Stimulated activated naive CD4-positive, alpha-beta T cell treated with Interleukin-2 at 50 U/mL for 16 hours (primary cell): ENCODE results near the gene ZSCAN2.

Experiments used
- DNase-seq: peaks from one replicate; lab custom pipeline; 2025; lab: John Stamatoyannopoulos, UW

Gene ZSCAN2

DNA sequence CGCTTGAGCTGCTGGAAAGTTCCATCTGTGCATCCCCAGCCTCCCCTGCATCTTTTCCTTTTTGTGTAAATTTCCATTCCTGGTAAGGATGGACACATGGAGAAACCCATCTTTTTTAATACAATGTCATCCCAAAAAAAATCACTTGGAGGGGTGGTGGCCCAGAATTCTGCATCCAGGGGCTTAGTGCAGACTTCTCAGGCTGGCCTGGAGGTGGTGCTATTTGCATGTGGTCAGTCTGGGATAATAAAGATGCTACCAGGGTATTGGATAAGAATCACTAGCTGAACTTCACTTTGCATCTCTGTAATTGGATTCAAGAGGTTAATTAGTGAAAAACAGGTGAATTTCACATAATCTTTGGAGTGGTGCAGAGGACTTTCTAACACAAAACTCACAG is 1.8 kb upstream of the ZSCAN2 start:
- DNase-seq = peak; percentile 29

DNA sequence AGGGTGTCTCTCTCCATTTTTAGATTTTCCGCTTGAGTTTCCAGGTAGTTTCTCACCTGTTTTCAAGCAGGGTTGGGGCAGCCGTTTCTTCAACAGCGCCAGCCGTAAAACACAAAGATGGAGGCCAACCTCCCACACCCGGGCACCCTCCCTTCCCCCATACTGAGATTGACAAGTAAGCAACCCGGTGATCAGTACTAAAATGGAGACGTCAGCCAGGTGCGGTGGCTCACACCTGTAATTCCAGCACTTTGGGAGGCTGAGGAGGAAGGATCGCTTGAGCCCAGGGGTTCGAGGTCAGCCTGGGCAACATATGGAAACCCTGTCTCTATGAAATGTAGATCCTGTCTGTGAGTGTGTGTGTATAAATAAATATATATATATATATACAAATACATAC is 903 bp upstream of the ZSCAN2 start:
- no peak for DNase-seq

DNA sequence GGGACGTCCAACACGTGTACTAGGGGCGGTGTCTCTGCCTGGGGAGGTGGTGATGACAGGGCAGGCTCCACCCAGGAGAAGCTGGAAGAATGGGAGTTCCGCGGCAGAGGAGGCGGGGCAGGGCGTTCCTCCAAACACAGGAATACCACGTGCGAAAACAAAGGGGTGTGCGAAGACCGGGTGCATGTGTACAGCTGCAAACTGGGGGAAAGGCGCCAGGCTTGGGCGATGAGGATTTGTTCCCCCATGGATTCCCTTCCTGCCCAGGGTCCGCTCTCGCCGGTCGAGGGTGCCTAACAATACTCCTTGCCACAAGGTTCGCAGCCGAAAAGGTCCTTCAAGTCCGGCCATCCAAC is 500 bp upstream of the ZSCAN2 start:
- peak; percentile 45 for DNase-seq

- no peak for DNase-seq
Measured at GRCh38 chr15:84601555-84601838, 688 bp downstream of the ZSCAN2 start.

GRCh38 chr15:84603630-84604379 is 3.0 kb downstream of the ZSCAN2 start:
- DNase-seq = no peak

DNA sequence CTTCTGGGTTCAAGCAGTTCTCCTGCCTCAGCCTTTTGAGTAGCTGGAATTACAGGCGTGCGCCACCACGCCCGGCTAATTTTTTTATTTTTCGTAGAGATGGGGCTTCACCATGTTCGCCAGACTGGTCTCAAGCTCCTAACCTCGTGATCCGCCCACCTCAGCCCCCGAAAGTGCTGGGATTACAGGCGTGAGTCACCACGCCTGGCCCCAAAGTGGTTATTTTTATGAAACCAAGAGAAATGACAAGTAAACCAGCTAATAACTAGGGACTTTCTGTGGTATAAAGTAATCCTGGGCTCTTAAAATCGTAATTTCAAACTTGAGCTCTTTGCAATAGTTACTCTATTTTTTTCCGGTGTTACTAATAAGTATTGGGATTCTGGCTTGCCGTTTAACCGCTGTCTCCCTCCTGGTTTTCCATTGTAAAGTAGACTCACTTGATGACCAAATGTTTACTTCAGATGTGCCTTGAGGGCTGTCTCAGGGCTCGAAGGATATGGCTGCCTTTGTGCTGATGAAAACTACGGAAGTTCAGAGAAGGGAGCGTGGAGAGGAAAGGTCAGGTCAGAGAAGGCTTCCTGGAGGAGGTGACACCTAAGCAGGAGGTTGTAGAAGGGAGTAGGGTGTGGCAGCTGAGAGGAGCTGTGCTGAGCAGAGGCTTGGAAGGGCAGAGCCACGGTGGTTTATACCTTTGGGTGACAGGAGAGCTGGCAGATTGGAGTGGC is 4.2 kb downstream of the ZSCAN2 start:
- DNase-seq = peak; percentile 82

DNA sequence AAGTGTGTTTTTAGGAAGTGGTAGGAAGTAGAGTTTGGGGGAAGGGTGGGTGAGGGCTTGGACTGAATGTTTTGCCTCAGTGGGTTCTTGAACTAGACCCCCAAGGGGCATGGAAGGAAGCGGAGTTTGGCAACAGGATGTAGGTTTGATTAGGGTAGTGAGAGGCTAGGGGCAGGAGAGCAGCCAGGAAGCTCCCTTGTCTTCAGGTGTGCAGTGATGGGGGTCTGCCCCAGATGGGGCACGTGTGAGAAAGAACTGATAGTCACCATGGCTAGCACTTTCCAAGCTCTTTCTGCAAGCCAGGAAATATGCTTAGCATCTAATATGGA is 4.7 kb downstream of the ZSCAN2 start:
- no peak for DNase-seq

GRCh38 chr15:84606653-84607120 is 5.9 kb downstream of the ZSCAN2 start:
- DNase-seq = no peak

DNA sequence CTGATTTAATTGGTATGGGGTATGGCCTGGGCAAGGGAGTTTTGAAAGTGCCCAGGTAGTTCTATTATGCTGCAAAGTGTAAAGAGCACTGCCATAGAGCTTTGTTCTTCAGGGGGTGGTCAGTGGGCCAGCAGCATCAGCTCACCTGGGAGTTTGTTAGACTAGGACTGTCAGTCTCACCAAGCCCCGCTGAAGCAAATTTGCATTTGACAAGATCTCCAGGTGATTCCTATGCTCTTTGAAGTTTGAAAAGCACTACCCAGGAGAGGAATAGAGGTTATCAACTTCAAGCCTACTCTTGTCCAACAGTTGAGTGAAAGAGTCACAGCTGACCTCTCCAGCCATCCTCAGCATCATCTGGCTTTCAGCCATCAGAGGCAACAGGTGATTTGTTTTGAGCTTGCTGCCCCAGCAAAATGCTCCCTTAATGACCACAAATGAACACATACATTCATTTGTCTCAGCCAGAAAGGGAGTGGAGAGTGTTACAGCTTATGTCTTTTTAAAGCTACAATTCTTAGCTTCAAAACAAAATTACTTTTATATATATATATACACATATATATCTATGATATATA is 8.0 kb downstream of the ZSCAN2 start:
- no peak for DNase-seq

DNA sequence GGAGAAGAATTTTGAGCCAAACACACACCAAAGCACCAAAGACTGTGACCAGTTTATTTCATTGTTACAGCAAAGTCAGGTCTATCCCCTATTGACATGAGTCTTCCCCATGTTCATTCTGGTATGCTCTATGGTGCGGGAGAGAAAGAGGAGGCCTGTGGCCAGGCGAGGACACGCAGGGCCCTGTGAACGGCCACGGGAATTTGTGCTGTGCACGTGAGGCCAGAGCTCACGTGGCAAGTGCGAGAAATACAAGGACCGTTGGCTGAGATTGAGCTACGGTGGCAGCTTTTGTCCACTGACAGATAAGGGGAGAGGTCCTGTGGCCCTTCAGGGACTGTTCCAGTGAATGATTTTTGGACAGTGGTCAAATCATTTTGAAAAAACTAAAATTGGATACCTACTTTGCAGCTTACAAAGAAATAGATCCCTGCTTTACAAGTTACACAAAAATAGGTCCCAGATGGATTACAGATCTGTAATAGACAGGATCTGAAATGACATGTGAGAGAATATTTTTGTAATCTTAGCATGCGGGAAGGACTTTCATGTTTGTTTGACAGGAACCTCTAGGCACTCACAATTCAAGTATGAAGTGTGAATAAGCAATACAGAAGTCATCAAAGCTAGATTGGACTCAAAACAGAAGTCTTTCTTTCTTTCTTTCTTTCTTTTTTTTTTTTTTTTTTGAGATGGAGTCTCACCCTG is 9.2 kb downstream of the ZSCAN2 start:
- DNase-seq = no peak

- no peak for DNase-seq
Measured at GRCh38 chr15:84611631-84612030, 10.8 kb downstream of the ZSCAN2 start.

DNA sequence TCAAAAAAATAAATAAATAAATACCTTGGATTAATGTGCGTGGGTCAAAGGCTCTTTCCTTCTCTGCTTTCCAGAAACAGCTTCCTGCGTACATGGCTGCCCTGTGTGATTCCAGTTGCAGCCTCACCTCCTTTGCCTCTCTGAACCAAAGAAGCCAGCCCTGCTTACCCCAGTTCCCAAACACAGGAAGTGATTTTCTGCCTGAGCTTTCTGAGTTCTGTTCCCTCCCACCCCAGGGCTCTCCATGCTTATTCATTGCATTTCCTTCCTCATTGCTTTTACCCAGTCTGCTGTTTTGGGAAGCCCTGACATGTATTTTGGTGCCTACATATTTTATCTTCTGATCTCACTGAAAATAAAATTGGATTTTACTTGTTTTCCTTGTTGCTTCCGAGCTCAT is 15.4 kb downstream of the ZSCAN2 start:
- DNase-seq = no peak

DNA sequence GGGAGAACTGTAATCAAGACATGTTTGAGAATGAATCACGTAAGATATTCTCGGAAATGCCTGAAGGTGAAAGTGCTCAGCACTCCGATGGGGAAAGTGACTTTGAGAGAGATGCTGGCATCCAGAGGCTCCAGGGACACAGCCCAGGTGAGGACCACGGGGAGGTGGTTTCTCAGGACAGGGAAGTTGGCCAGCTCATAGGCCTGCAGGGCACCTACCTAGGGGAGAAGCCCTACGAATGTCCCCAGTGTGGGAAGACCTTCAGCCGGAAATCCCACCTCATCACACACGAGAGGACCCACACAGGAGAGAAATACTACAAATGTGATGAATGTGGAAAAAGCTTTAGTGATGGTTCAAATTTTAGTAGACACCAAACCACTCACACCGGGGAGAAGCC is 19.8 kb downstream of the ZSCAN2 start:
- no peak for DNase-seq

DNA sequence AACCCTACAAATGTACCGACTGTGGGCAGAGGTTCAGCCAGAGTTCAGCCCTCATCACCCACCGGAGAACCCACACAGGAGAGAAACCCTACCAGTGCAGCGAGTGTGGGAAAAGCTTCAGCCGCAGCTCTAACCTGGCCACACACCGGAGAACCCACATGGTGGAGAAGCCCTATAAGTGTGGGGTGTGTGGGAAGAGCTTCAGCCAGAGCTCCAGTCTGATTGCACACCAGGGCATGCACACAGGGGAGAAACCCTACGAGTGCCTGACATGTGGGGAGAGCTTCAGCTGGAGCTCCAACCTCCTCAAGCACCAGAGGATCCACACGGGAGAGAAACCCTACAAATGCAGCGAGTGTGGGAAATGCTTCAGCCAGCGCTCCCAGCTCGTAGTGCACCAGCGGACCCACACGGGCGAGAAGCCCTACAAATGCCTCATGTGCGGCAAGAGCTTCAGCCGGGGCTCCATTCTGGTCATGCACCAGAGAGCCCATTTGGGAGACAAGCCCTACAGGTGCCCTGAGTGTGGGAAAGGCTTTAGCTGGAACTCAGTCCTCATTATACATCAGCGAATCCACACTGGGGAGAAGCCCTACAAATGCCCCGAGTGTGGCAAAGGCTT is 20.7 kb downstream of the ZSCAN2 start:
- no peak for DNase-seq

DNA sequence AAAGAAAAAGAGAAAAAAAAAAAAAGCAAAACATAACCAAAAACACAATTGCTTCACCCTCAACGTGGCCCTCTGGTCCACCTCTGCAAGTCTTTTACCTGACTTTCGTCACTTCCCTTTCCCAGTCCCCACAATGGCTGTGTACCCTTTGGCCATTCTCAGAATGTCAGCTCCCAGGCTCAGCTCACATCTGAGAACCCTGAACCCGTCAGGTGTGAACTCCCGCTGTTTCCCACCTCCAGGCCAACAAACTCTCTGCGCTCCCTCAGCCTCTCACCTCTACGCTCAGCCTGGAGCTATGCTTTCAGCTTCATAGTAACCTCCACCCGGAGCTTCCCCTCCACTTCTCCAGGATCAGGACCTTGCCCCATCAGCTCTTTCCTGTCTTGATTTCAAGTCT is 23.6 kb downstream of the ZSCAN2 start:
- no peak for DNase-seq

- no peak for DNase-seq
Measured at GRCh38 chr15:84625123-84625522, 24.3 kb downstream of the ZSCAN2 start.

DNA sequence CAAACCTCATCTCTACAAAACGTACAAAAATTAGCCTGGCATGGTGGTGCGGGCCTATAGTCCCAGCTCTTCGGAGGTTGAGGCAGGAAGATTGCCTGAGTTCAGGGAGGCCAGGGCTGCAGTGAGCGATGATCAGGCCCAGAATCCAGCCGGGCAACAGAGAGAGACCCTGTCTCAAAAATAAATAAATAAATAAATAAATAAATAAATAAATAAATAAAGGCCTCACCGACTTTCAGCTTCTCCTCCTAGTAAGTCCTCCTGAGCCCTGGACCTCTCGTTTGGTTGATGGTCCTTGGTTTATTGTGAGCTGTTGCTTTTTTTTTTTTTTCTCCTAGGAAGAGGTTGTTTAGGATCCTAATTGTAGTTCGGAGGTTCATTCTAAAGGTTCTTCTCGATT is 28.2 kb downstream of the ZSCAN2 start:
- no peak for DNase-seq

DNA sequence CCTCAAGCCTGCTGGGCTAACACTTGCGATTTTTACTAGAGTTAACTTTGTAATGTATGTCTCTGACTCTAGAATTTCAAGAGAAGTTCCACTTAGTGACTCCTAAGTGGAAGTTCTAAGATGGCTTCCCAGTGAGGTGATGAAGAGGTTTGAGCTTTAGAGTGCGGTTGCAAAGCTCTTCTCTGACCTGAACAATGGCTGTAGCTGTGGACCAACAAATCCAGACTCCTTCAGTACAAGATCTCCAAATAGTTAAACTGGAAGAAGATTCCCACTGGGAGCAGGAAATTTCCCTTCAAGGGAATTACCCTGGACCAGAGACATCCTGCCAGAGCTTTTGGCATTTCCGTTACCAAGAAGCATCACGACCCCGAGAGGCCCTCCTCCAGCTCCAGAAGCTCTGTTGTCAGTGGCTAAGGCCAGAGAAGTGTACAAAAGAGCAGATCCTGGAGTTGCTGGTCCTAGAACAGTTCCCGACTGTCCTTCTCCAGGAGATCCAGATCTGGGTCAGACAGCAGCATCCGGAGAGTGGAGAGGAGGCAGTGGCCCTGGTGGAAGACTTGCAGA is 31.0 kb downstream of the ZSCAN2 start:
- DNase-seq = no peak

DNA sequence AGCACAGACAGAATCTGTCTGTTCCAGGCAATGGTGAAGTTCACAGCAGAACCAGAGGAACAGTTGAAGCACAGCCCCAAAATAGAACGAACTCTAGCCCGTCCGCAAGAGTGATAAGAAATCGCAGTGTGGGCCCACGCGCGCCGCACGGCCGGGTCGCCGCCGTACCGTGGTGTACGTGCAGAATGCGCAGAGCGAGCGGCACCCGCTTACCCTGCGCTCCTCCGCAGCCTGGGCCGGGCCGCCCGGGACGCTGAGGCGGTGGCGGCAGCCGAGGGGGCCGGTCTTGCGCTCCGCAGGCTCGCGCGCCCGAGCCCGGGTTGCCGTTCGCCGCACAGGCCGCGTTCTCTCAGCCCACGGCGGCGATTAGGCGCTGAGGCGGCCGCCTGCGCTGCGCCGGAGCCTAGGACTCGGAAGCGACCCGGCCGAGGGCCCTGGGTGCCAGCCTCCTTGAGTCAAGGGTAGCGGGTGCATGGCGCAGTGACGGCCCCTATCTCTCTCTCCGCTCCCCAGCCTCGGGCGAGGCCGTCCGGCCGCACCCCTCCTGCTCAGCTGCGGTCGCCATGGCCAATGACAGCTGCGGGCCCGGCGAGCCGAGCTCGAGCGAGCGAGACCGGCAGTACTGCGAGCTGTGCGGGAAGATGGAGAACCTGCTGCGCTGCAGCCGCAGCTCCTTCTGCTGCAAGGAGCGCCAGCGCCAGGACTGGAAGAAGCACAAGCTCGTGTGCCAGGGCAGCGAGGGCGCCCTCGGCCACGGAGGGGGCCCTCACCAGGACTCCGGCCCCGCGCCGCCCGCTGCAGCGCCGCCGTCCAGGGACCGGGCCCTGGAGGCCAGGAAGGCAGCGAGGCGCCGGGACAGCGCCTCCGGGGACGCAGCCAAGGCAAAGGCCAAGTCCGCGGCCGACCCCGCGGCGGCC is 32.8 kb downstream of the ZSCAN2 start:
- peak; percentile 63 for DNase-seq

GRCh38 chr15:84634228-84634837 is 33.5 kb downstream of the ZSCAN2 start:
- no peak for DNase-seq

- no peak for DNase-seq
Measured at GRCh38 chr15:84638103-84638502, 37.3 kb downstream of the ZSCAN2 start.
